IPS-NIHi11 (cell line): ENCODE results near the gene EOLA1.
"Not testable (repeated sequence)": the region's sequence is repeated elsewhere in the genome, so short reads cannot be mapped to it uniquely, and the experiment has no call there.

Experiments used
- DNase-seq: peaks from one replicate; pipeline ENCODE4 v3.0.0; 2012; ENCODE audit warnings: mixed read lengths, low spot score

EOLA1 gene

GRCh38 chrX:149540621-149541520 lies at the start of gene EOLA1:
Gene EOLA1 (plus strand): TSS chrX:149541012. CDS start chrX:149545631, 4,619 bp downstream.
- no peak for DNase-seq

DNA sequence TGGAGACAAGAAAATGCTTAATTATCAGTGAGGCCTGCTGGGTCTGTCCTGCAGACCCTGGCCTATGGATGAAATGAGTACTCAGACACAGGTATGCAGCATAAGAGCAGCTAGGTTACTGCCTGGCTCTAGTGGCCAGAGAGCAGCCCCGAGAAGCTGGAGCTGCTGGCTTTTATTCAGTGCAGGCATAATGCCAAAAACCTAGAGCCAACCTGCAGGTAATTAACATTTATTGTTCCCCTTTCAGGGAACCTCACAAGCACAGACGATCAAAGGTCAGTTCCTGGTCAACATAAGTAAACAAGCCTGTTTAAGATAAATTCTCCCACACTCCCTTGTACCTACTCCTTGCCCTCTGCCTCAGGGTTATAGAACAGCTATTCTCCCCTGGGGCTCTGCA lies 49.0 kb upstream of the EOLA1 start:
- no peak for DNase-seq

- DNase-seq, result no peak
These were observed 46.9 kb upstream of the EOLA1 start for GRCh38 chrX:149493567-149494562.

DNA sequence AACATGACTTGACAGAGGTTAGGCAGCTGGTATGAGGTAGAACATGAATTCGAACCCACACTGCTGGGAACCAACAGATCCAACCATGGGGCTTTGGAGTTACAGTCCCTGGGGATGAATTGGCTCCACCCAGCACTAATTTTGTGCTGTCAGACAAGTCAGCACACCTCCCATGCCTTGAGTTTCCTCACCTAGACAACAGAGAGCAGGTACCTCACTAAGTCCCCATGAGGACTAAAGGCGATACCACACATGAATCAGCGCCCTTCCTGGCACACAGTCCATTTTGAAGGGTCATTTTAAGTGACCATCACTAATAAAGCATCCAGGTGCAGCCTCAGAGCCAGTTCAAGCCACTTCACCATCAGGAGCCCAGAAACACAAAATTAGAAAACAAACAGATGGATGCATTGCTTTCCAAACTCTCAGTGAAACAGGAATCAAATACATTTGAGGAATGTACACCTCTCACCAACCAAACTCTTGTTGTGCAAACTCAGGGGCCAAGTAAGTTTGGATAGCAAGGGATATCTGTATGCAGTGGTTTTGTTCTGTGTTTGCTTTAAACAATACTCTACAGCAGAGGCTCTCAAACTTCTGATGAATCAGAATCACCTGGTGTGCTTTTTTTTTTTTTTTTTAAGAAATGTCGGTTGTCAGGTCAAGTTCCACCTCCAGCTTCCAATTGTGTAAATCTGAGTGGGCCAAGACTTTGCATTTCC lies 45.8 kb upstream of the EOLA1 start:
- no peak for DNase-seq

- DNase-seq, result peak; percentile 14
These were observed 45.2 kb upstream of the EOLA1 start for GRCh38 chrX:149495573-149496071.

- no peak for DNase-seq
These were observed 43.8 kb upstream of the EOLA1 start for GRCh38 chrX:149497054-149497453.

DNA sequence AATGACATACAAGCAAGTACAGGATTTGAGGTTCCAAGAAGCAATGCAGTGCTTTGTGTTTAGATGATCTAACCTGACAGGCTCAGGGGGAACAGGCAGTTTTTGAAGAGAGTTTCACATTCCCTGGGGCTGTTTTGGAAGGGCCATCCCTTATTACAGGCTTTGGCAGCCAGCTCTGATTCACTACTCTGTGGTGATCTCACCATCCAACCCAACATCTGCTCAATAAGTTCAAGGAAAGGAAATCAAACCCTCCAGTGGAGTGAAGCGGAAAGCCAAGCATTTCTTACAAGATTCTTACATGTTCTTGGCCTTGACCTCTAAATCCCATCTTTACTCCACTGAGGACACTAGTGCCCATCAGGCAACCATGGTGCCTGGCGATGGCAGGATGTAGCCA lies 43.2 kb upstream of the EOLA1 start:
- no peak for DNase-seq

DNA sequence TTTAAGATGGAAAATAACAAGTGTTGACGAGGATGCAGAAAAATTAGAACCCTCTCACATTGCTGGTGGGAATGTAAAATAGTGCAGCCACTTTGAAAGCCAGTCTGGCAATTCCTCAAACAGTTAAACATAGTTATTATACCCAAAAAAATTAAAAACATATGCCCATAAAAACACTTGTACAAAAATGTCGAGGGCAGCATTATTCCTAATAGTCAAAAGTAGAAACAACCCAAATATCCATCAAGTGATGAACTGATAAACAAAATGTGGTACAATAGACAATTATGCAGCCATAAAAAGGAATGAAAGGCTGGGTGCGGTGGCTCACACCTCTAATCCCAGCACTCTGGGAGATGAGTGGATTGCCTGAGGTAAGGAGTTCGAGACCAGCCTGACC lies 42.0 kb upstream of the EOLA1 start:
- DNase-seq, result no peak

- no peak for DNase-seq
These were observed 41.0 kb upstream of the EOLA1 start for GRCh38 chrX:149499766-149500165.

DNA sequence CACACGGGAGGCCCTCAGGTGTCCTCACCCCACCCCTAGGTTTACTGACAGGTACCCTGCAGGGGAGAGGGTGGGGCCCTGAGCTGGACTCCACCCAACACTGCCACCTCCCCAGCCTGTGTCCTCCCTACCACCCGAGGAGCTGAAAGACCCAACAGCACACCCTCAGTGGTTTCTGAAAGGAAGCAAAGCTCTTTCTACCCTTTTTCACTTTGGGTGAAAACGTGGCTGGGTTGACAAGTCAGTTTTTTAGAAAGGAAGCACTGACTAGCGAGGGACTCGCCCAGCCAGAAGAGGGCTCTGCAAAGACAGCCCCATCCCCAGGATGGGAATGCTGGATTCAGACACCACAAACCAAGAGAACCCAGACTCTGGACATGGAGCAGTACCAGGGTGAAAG lies 37.9 kb upstream of the EOLA1 start:
- not testable (repeated sequence) for DNase-seq

- not testable (repeated sequence) for DNase-seq
These were observed 37.4 kb upstream of the EOLA1 start for GRCh38 chrX:149503446-149503845.

GRCh38 chrX:149504226-149504914 lies 36.4 kb upstream of the EOLA1 start:
- DNase-seq, result peak; percentile 22

DNA sequence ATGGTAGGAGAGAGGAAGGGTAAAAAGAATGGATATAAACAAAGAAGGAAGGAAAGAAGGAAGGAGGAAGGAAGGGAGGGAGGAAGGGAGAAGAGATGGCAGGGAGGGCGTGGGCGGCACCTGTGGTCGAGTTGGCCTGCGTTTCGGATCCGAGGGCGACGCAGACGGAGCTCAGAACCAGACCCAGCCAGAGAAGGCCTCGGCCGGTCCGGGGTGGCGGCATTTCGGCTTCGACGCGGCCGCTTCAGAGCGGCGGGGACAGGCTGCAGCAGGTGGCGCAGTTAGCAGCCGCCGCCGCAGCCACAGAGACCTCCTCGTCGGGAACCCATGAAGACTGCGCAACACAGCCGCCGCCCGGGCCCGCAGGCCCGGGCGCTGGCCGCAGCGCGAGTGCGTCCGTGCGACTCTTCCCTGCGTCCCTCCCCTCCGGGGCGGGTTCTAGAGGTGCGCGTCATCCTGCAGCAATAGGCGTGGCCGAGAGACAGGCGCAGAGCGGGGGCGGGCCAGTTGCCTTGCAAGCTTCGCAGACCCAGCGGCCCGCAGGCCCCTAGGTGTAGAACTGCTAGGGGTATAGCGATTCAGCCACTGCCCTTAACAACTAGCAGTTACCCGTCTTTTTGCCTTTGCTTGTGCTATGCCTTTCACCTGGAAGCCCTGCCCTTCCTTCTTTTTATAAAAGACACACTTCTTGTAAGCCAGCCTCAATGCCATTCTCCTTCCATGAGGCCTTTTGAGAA lies 35.7 kb upstream of the EOLA1 start, which contains the start of gene IDS:
Gene IDS, minus strand, starts transcription at position 392 of the 737 bp plus-strand sequence. Its CDS starts 169 bp downstream, at position 223.
- DNase-seq, result peak; percentile 87

- DNase-seq, result no peak
These were observed 35.1 kb upstream of the EOLA1 start for GRCh38 chrX:149505671-149506070.

DNA sequence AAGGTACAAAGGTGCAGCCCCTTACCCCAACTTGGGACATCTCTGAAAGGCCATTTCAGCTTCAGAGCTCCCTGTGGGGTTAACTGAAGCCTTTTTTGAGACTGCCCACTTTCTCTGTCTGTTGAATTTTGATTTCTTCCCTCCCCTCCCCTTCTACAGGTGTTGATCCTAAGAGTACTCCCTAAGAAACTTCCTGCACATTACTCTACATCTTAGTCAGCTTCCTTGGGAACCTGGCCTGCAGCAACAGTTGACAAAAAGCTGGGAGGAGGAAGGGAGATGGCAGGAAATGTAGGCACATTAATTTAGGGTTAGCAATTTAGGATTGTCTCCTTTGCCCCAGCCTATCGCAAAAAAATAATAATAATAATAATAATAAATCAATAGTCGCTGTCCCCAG lies 34.5 kb upstream of the EOLA1 start:
- no peak for DNase-seq

DNA sequence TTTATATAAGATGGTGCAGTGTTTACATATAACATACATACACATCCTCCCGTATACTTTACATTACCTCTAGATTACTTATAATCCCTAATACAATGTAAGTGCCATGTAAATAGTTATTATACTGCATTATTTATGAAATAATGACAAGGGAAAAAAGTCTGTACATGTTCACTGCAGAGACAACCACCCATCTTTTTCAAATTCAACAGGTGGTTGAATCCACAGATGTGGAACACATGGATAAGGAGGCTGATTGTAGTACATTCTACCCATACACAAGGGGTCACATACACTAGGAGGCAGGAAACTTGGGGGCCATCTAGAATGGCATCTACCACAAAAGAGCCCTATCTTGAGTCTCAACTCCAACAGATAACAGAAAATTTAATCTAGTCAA lies 32.3 kb upstream of the EOLA1 start:
- no peak for DNase-seq

DNA sequence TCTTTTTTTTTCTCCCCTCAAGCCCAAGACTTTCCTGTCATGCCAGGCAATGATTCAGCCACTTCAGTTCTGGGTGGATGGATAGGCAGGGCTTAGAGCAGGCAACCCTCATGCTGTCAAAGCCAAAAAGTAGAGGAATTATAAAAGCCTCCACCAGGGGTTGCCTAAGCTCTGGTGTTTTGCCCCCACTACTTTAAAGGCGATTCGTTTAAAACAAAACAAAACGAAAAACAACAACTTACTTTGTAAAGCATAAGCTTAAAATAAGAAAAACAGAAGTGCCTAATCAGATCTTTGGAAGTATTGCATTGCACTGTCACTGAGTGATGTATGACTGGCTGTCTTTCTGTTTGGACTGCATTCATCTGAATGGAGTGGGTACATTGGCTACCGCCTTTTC lies 30.4 kb upstream of the EOLA1 start:
- no peak for DNase-seq

DNA sequence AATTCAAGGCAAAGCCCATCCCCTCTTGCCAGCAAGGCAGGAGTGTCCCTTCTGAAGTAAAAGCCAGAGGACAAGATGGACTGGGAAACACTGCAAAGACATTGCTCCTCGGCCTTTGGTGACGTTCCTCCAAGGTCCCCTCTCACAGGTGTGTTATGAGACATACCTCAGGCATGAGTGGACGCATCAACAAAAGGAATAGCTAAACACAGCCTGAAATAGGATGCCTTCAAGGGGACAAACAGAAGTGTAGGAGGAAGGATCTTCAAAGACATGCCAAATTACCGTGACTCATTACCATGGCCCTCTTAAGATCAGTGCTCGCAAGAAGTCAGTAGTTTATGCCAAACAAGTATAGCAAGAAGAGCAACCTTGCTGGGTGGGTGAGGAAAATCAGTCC lies 29.7 kb upstream of the EOLA1 start:
- DNase-seq, result no peak

GRCh38 chrX:149512225-149512885 lies 28.5 kb upstream of the EOLA1 start:
- peak; percentile 41 for DNase-seq
